Measurements from ENCODE around the gene OR2AG1.
A peak's percentile ranks its signal among the peaks of the same experiment; 100 is the strongest.

Gene OR2AG1

GRCh38 chr11:6755303-6755952 lies 27.4 kb upstream of the OR2AG1 start:
- H3K4me3 ChIP-seq (ENCODE audit: low read depth, low read length): no peak overlapping the region
- peak; percentile 80 for TF ChIP-seq CTCF (IDR thresholded peaks at IDR 0.05; ENCODE audit: borderline replicate concordance, insufficient read depth, low read depth, low read length)

- TF ChIP-seq CTCF (IDR thresholded peaks at IDR 0.05; ENCODE audit: borderline replicate concordance, insufficient read depth, low read depth, low read length): no peak
- H3K4me3 ChIP-seq (ENCODE audit: low read depth, low read length): no peak overlapping the region
These were observed 26.9 kb upstream of the OR2AG1 start for GRCh38 chr11:6755953-6756347.

GRCh38 chr11:6757373-6757967 lies 25.4 kb upstream of the OR2AG1 start:
- peak; percentile 63 for TF ChIP-seq CTCF (IDR thresholded peaks at IDR 0.05; ENCODE audit: borderline replicate concordance, insufficient read depth, low read depth, low read length)
- H3K4me3 ChIP-seq (ENCODE audit: low read depth, low read length): no peak overlapping the region

DNA sequence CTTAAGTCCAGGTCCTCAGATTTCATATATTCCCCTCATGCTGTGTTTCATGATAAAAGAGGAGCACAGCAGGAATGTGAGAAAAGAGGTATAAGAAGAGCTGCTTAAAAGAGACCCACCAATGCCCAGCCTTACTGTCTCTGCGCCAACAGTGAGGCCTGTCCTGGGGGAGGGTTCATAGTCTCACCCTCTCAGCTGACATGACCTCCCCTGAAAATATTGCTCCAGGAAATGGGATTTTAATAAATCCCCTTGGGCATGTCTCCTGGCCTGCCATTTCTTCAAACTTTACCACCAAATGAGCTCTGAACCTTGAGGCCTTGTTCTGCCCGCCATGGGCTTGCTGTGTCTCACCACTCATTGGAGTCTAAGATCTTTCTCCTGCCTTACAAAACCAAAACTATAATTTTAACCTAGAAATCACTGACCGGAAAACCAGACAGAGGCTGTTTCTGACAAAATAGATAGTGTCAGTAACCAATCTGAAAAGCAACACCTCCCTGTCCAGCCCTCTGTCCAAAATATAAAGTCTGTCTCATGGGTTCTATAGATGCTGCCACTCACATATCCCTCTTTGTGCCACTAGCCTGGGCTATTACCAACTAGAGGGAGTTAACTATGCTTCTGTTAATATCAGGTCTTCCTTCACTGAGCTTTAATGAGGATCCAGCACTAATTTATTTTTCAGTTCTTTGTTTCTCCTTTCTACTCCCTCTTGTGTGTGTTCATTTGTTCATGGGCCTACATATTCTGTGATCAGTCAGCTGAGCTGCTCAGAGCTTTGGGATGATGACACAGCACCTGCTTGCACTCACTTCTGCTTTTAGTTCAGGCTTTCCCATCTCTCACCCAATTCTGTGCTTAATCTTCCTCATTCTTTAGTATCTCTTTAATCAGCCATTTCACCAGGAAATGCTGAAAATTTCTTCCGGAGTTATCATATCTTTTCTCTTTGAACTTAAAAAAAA lies 10.6 kb upstream of the OR2AG1 start, which contains the start of gene OR2AG2:
TSS of gene OR2AG2 (minus strand) at position 51 of the 968 bp plus-strand sequence. CDS start 3,019 bp downstream, outside the sequence.
- TF ChIP-seq CTCF (IDR thresholded peaks at IDR 0.05; ENCODE audit: borderline replicate concordance, insufficient read depth, low read depth, low read length): no peak
- no peak within 1 kb of the TSS for H3K4me3 ChIP-seq (ENCODE audit: low read depth, low read length)

GRCh38 chr11:6778518-6778917 lies 4.3 kb upstream of the OR2AG1 start:
- no peak overlapping the region for H3K4me3 ChIP-seq (ENCODE audit: low read depth, low read length)
- no peak for TF ChIP-seq CTCF (IDR thresholded peaks at IDR 0.05; ENCODE audit: borderline replicate concordance, insufficient read depth, low read depth, low read length)

GRCh38 chr11:6780829-6781228 lies 2.0 kb upstream of the OR2AG1 start:
- TF ChIP-seq CTCF (IDR thresholded peaks at IDR 0.05; ENCODE audit: borderline replicate concordance, insufficient read depth, low read depth, low read length): no peak
- H3K4me3 ChIP-seq (ENCODE audit: low read depth, low read length): no peak overlapping the region

All from GM12875 (cell line).